Activated CD4-positive, alpha-beta T cell treated with anti-CD3 and anti-CD28 coated beads, Interleukin-2, amount 10 ng/mL, durations not matched to agents 24 days and 14 days (primary cell): Measurements from ENCODE around the gene JOSD2. TPM values are rescaled to one million over a fixed set of nuclear protein-coding genes. Genes with fewer than 3 reads are reported as not detected.
A peak's percentile ranks its signal among the peaks of the same experiment; 100 is the strongest.

Experiments used
- DNase-seq: peaks from one replicate; pipeline ENCODE4 v3.0.0; 2022
- H3K27ac Mint-ChIP-seq: one replicate; pipeline ENCODE4 v1.8.0; 2022; ENCODE audit warnings: mild to moderate bottlenecking, mixed read lengths
- H3K27me3 Mint-ChIP-seq: one replicate; pipeline ENCODE4 v1.8.0; 2022; ENCODE audit warnings: mixed read lengths
- H3K36me3 Mint-ChIP-seq: one replicate; pipeline ENCODE4 v1.8.0; 2022; ENCODE audit warnings: low read depth, mild to moderate bottlenecking, mixed read lengths
- H3K4me1 Mint-ChIP-seq: one replicate; pipeline ENCODE4 v1.8.0; 2021; ENCODE audit warnings: mixed read lengths
- H3K4me3 Mint-ChIP-seq: one replicate; pipeline ENCODE4 v1.8.0; 2022; ENCODE audit warnings: mild to moderate bottlenecking, moderate library complexity, mixed read lengths
- H3K9me3 Mint-ChIP-seq: one replicate; pipeline ENCODE4 v1.8.0; 2021; ENCODE audit warnings: mixed read lengths
- intact Hi-C: fragments of 100-400 bp; cut with micrococcal nuclease; formaldehyde crosslinking; loops from one replicate; pipeline ENCODE4 v1.15.1; 2023
- total RNA-seq: library from RNA; stranded (reverse); gene quantifications from 2 replicates; pipeline ENCODE4 v1.2.3, GENCODE V29; 2022

The JOSD2 gene
- total RNA-seq, 1 donor from 2014 or later: 41.7 TPM

GRCh38 chr19:50500753-50501151 is 10.2 kb downstream of the JOSD2 start:
- no peak overlapping the region for H3K27ac Mint-ChIP-seq
- intact Hi-C loops: no loop called here
- no peaks in the 10 kb centered on the region for H3K4me1 Mint-ChIP-seq
- DNase-seq: peak; percentile 54
- no peaks in the 10 kb centered on the region for H3K9me3 Mint-ChIP-seq
- H3K36me3 Mint-ChIP-seq: peaks cover 4% of the 10 kb centered on the region
- H3K27me3 Mint-ChIP-seq: no peaks in the 10 kb centered on the region
- no peak overlapping the region for H3K4me3 Mint-ChIP-seq

- Mint-ChIP-seq H3K27me3 (no peaks in the 10 kb centered on the region), H3K9me3 (no peaks in the 10 kb centered on the region), H3K36me3 (peaks cover 2% of the 10 kb centered on the region), H3K27ac (no peak overlapping the region), H3K4me1 (no peaks in the 10 kb centered on the region), H3K4me3 (no peak overlapping the region)
- DNase-seq: peak; percentile 61
- intact Hi-C loops: no loop called here
Observed at GRCh38 chr19:50500060-50500752, 10.8 kb downstream of the JOSD2 start.

- no peaks in the 10 kb centered on the region for H3K4me1 Mint-ChIP-seq
Observed at GRCh38 chr19:50498219-50499056, 12.6 kb downstream of the JOSD2 start.

DNA sequence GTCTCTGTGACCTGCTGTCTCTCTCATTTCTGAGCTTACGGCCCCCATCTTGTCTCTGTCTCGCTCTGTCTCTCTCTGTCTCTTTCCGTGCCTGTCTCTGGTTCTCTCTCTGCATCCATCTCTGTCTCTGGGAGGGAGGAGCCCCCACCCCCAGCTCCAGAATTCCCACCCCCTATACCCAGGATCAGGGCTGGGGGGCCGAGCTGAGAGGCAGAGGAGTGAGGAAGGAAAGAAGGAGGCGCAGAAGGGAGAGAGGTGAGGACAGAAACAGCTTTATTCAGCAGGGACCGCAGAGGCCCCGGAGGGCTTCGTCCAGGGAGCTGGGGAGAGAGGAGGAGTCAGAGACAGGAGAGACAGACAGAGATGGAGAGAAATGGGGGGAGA is 14.0 kb downstream of the JOSD2 start:
- Mint-ChIP-seq H3K36me3 (no peaks in the 10 kb centered on the region), H3K9me3 (no peaks in the 10 kb centered on the region), H3K27me3 (peaks cover 3% of the 10 kb centered on the region), H3K27ac (no peak overlapping the region), H3K4me1 (peaks cover 5% of the 10 kb centered on the region), H3K4me3 (no peak overlapping the region)
- DNase-seq: no peak
- intact Hi-C loops: no loop called here

More at GRCh38 chr19:50498219-50499056, 12.6 kb downstream of the JOSD2 start:
- intact Hi-C loops: no loop called here
- Mint-ChIP-seq H3K27ac (no peak overlapping the region), H3K4me3 (no peak overlapping the region), H3K27me3 (no peaks in the 10 kb centered on the region), H3K9me3 (no peaks in the 10 kb centered on the region), H3K36me3 (no peaks in the 10 kb centered on the region)
- DNase-seq: no peak

DNA sequence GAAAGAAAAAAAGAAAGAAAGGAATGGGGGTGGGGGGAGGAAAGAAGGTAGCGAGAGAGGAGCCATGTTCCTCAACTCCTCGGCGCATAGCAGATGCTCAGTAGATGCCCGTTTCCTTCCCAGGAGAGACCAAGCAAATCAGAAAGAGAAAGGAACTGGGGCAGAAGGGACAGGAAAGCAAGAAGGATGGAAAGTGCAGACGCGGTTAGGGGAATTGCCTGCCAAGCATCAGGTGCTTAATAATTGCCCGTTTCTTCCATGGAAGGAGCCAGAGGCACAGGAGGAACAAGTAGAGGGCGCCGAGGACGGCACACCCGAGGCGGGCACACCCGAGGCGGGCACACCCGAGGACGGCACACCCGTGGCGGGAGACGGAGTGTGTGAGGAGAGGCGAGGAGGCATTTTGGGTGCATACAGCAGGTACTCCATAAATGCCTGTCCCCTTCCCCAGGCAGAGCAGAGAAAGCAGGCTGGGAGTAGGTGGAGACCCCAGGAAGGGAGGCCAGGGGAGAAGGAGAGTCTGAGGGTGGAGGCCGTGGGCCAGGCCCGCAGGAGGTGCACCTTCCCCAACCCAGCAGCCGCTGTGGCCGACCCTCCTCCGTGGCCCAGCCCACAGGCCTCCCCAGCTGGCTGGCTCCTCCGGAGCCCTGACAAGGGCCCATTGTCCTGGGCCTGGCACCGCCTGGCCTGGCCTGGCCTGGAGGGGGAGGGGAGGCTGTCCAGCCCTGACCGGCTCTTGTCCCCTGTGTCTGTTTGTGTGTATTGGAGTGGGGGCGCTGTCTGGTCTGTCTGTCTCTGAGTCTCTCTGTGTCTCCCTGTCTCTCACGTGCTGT is 14.6 kb downstream of the JOSD2 start:
- Mint-ChIP-seq H3K4me1 (peaks cover 11% of the 10 kb centered on the region), H3K27ac (no peak overlapping the region), H3K36me3 (peaks cover 2% of the 10 kb centered on the region), H3K9me3 (no peaks in the 10 kb centered on the region), H3K4me3 (no peak overlapping the region), H3K27me3 (peaks cover 9% of the 10 kb centered on the region)
- no peak for DNase-seq
- intact Hi-C loops: no loop called here

- H3K9me3 Mint-ChIP-seq: no peaks in the 10 kb centered on the region
- peaks cover 10% of the 10 kb centered on the region for H3K27me3 Mint-ChIP-seq
- no peak overlapping the region for H3K4me3 Mint-ChIP-seq
- peaks cover 2% of the 10 kb centered on the region for H3K36me3 Mint-ChIP-seq
- intact Hi-C loops: no loop called here
- peaks cover 15% of the 10 kb centered on the region for H3K4me1 Mint-ChIP-seq
- no peak overlapping the region for H3K27ac Mint-ChIP-seq
- no peak for DNase-seq
Observed at GRCh38 chr19:50495020-50495531, 15.9 kb downstream of the JOSD2 start.

- no peaks in the 10 kb centered on the region for H3K9me3 Mint-ChIP-seq
- peaks cover 6% of the 10 kb centered on the region for H3K36me3 Mint-ChIP-seq
- no peak overlapping the region for H3K4me3 Mint-ChIP-seq
- H3K4me1 Mint-ChIP-seq: peaks cover 15% of the 10 kb centered on the region
- H3K27ac Mint-ChIP-seq: no peak overlapping the region
- intact Hi-C loops: no loop called here
- peaks cover 10% of the 10 kb centered on the region for H3K27me3 Mint-ChIP-seq
- DNase-seq: no peak
Observed at GRCh38 chr19:50494186-50495019, 16.6 kb downstream of the JOSD2 start.

DNA sequence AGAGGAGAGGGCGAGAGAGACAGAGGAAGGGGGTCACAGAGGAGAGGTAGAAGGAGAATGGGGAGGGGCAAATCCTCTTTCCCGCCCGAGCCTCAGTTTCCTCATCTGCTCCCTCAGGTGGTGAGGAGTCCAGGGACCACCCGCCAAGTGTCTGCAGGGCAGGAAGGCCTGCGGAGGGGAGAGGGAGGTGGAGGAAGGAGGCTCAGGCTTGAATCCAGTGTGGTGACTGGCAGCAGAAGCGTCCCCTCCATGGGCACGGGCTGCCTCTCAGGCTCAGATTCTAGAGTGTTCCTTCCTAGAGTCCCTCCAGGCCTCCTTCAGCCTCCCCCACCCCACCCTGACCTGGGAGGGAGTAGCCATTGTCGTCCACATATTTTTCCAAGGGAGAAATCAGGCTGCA is 17.8 kb downstream of the JOSD2 start:
- no peak for DNase-seq
- intact Hi-C loops: no loop called here
- H3K27ac Mint-ChIP-seq: no peak overlapping the region
- H3K9me3 Mint-ChIP-seq: no peaks in the 10 kb centered on the region
- no peak overlapping the region for H3K4me3 Mint-ChIP-seq
- H3K36me3 Mint-ChIP-seq: peaks cover 6% of the 10 kb centered on the region
- H3K4me1 Mint-ChIP-seq: peaks cover 15% of the 10 kb centered on the region
- H3K27me3 Mint-ChIP-seq: peaks cover 10% of the 10 kb centered on the region

- Mint-ChIP-seq H3K4me1 (peaks cover 17% of the 10 kb centered on the region), H3K9me3 (no peaks in the 10 kb centered on the region), H3K36me3 (peaks cover 6% of the 10 kb centered on the region), H3K4me3 (peak overlapping the region; percentile 42), H3K27ac (peak overlapping the region; percentile 44), H3K27me3 (peaks cover 10% of the 10 kb centered on the region)
- DNase-seq: no peak
- intact Hi-C loops: no loop called here
Observed at GRCh38 chr19:50492303-50493052, 18.5 kb downstream of the JOSD2 start.

GRCh38 chr19:50490991-50491472 is 20.0 kb downstream of the JOSD2 start:
- intact Hi-C loops: no loop called here
- Mint-ChIP-seq H3K36me3 (peaks cover 11% of the 10 kb centered on the region), H3K27me3 (peaks cover 10% of the 10 kb centered on the region), H3K4me1 (peaks cover 17% of the 10 kb centered on the region), H3K4me3 (no peak overlapping the region), H3K9me3 (no peaks in the 10 kb centered on the region), H3K27ac (no peak overlapping the region)
- DNase-seq: no peak

DNA sequence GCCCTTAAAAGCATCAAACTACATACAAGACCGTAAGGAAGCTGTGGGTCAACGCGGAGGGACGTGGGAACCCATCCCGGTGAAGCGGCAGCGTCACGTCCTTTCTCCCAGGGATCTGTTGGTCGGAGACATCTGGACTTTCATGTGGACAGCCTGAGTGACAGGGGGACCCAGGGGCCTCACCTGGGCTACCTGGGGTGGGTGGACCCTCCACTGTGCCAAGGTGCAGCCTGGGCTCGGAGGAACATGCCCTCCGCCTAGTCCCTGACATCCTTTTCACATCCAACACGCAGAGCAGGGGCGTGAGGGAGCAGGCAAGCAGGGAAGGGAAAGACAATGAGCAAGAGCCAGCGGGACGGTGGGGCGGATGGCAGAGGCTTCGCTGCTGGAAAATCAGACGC is 20.6 kb downstream of the JOSD2 start:
- no peaks in the 10 kb centered on the region for H3K9me3 Mint-ChIP-seq
- H3K27me3 Mint-ChIP-seq: peaks cover 10% of the 10 kb centered on the region
- no peak overlapping the region for H3K27ac Mint-ChIP-seq
- H3K4me1 Mint-ChIP-seq: peaks cover 17% of the 10 kb centered on the region
- peaks cover 16% of the 10 kb centered on the region for H3K36me3 Mint-ChIP-seq
- no peak overlapping the region for H3K4me3 Mint-ChIP-seq
- intact Hi-C loops: no loop called here
- DNase-seq: no peak

DNA sequence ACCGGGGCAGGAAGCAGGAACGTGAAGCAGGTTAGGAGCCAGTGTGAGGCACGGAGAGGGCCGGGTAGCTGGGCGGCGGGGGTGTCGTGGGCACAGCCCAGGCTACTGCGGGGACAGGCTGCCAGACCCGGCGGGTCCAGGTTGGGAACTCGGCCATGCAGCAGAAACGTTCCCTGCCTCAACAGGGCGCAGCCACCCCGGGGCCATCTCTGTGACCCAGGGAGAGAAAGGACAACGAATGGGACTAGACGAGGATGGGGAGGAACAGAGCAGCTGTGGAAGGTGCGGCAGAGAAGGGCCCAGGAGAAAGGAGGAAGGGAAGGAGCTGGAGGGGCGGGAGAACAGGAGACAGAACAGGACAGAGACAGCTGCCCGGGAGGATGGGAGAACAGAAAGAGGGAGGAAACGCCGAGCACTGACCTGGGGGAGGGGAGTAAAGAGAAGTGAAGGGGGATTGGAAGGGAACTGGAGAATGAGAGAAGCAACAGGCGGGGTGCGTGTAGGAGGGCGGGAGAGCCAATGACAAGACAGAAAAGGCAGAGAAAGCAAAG is 21.5 kb downstream of the JOSD2 start:
- Mint-ChIP-seq H3K36me3 (peaks cover 25% of the 10 kb centered on the region), H3K9me3 (no peaks in the 10 kb centered on the region), H3K27me3 (peaks cover 10% of the 10 kb centered on the region), H3K27ac (no peak overlapping the region), H3K4me3 (no peak overlapping the region), H3K4me1 (peaks cover 17% of the 10 kb centered on the region)
- no peak for DNase-seq
- intact Hi-C loops: no loop called here
